KOPT-K1 (cell line): ENCODE measurements around the gene TSHZ2.

ENCODE experiments used
- H3K27ac ChIP-seq: fragments of 200-600 bp; sonication (generic); 2 replicates; pipeline ENCODE4 v1.5.1; 2016; ENCODE audit warnings: antibody characterized with exemption, mild to moderate bottlenecking, low read depth, low read length; ENCODE audit not compliant: poor library complexity, severe bottlenecking
- H3K36me3 ChIP-seq: fragments of 200-600 bp; sonication (generic); 2 replicates; pipeline ENCODE4 v1.5.1; 2017; ENCODE audit warnings: antibody characterized with exemption, mild to moderate bottlenecking, low read length, moderate library complexity; ENCODE audit not compliant: insufficient read depth
- H3K9me3 ChIP-seq: fragments of 200-600 bp; sonication (generic); 2 replicates; pipeline ENCODE4 v1.5.1; 2017; ENCODE audit warnings: antibody characterized with exemption, low read length, mild to moderate bottlenecking; ENCODE audit not compliant: insufficient read depth, poor library complexity, severe bottlenecking

The TSHZ2 gene

DNA sequence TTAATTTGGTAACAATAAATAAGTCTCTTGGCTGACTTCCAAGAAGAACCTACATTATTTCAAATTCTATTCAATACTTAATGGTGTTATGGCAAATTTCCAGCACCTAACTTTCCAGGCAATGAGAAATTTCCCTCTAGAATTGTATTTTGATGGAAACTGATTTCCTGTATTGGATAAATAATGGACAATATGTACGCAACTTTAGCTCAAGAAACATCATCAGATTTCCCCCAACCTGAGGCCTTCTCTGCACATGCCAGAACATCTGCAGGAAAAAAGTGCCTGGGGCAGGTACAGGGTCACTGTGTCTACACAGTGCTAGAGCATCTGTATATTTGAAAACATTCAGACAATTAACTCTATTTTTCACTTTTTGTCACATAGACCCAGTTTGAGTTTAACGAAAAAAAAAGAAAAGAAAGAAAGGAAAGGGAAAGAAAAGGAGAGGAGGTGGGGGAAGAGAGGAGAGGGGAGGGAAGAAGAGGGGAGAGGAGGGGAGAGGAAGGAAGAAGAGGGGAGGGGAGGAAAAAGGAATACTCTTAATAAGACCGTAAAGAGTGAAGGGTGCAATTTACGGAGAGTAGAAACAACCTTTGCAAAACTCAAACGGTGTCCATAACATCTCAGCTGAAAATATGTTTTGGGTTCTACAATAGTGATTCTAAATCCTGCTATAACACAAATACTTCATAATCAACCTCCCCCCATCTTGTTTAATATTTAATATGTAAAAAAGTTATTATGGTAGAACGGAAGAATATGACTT, 130.0 kb downstream of the TSHZ2 start:
- Histone ChIP-seq H3K36me3 (no peaks in the 10 kb centered on the region), H3K27ac (no peak overlapping the region)

DNA sequence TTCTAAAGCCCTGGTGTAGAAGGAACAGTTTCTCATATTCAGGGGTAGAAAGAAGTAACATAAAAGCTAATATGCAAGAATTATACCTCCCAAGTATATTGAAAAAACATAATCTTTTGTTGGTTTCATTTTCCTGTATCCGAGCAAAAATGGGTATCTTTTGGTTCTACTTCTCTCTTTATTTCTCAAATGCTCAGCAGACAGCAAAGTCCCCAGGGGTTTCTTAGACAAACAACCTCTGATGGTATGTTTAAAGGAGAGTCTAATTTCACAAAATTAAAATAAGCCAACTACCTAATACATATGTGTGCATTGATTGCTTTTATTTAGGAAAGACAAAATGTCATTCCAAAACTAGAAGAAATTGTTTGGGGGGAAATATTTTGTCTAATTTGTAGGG, 131.0 kb downstream of the TSHZ2 start:
- Histone ChIP-seq H3K9me3 (no peaks in the 10 kb centered on the region), H3K27ac (no peak overlapping the region), H3K36me3 (no peaks in the 10 kb centered on the region)

More for the DNA sequence above, 130.0 kb downstream of the TSHZ2 start:
- H3K9me3 ChIP-seq = no peaks in the 10 kb centered on the region

DNA sequence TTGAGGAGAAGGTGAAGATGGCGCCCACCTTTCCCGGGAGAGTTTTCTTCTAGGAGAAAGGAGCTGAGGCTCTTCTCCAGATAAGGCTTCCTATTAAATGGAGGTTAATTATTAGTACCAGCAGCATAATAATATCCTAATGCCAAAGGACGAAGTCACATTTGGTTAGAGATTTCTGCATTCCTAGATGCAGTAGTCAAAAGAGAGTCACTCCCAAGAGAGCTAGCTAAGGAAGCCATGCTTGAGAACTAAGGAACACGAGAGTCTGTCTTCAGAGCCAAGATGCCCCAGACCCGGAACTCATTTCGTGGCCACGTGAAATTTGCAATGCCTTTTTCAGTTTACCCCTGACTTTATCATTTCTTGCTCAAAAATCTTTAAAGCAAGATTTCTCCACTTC, 132.7 kb downstream of the TSHZ2 start:
- Histone ChIP-seq H3K27ac (no peak overlapping the region), H3K36me3 (no peaks in the 10 kb centered on the region), H3K9me3 (no peaks in the 10 kb centered on the region)

DNA sequence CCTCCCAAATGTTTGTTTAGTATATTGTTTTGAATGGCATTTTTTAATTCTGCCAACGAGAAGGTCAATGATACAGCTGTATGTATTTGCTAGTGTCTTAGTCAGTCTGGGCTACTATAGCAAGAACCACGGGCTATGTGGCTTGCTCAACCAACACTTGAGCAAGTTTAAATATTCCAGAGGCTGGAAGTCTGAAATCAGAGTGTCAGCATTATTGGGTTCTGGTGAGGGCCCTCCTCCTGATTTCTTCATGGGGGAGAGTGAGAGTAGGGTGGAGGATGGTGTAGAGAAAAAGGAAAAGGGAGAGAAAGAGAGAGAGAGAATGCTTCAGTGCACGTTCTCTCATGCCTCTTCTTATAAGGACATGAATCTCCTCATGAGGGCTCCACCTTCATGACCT, 144.6 kb downstream of the TSHZ2 start:
- no peaks in the 10 kb centered on the region for H3K36me3 ChIP-seq

DNA sequence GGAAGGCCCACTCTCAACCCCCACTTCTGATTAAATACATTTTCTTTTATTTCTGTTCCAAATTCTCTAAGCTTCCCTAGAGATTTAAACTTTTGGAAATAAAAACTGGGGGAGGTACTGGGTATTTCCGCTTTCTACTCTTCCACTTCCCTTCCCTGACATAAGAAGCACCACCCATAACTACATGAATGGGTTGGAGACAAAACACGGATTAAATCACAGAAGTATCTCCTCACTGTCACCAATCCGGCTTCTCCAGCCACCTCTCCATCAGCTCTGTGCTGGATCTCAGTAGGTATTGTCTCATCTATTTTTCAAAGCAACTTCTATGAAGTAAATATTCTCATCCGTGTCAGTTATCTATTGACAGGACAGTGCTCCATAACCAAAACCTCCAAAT, 150.7 kb downstream of the TSHZ2 start:
- H3K36me3 ChIP-seq = no peaks in the 10 kb centered on the region
- no peaks in the 10 kb centered on the region for H3K9me3 ChIP-seq
- H3K27ac ChIP-seq = no peak overlapping the region

More for the DNA sequence above, 144.6 kb downstream of the TSHZ2 start:
- no peaks in the 10 kb centered on the region for H3K9me3 ChIP-seq
- no peak overlapping the region for H3K27ac ChIP-seq

DNA sequence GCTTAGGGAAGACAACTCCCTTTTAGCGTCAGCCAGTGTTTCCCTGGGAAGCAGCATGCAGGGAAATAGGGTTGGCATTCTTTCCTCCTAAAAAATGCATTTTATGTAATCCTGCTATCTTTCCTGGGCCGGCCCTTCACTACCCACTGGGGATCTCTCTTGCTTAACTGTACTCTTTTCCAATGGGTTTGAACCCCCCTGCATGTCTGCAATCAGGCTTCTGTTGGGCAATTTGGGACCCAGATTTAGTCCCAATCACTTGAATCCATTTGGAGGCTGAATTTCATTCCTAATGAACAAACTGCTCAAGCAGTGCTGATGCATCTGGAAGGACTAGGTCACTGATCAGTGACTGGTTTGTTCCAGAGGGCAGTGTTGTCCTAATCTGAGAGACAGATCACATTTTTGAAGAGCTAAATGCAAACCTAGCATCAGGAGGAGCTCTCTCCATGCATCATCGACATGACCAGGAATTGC, 152.0 kb downstream of the TSHZ2 start:
- H3K27ac ChIP-seq = no peak overlapping the region
- no peaks in the 10 kb centered on the region for H3K36me3 ChIP-seq
- H3K9me3 ChIP-seq = no peaks in the 10 kb centered on the region

DNA sequence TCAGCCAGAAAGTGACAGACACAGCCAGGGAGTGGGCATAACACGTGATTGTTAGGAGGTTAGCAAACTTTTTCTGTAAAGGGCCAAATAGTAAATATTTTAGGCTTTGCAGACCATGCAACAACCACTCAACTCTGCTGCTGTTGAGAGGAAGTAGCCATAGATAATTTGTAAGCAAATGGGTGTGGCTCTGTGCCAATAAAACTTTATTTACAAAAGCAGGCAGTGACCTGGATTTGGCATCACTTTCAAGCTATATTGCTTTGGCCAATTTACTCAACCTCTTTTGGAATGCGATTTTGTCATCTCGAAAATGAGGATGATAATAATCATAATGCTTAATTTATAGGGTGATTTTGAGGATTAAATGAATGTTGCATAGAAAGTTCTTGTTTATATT, 152.6 kb downstream of the TSHZ2 start:
- no peaks in the 10 kb centered on the region for H3K36me3 ChIP-seq
- no peak overlapping the region for H3K27ac ChIP-seq
- no peaks in the 10 kb centered on the region for H3K9me3 ChIP-seq

DNA sequence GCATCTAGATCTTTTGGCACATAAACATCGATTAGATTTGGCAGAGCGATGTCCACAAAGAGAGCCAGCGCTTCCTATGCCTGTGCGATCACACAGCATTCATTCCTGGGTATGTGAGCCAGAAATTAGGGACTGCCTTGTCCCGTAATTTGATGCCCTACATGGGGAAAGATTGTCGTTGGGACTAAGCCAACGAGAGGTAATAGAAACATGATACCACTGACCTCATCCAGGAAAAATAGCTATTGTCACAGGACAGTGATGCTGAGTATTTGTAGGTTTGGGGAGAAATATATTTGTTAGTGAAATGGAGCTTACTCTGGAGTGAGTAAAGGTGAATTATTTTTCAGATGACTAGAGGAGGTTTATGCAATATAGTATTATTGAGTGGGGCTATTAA, 154.0 kb downstream of the TSHZ2 start:
- Histone ChIP-seq H3K36me3 (no peaks in the 10 kb centered on the region), H3K27ac (no peak overlapping the region), H3K9me3 (no peaks in the 10 kb centered on the region)

DNA sequence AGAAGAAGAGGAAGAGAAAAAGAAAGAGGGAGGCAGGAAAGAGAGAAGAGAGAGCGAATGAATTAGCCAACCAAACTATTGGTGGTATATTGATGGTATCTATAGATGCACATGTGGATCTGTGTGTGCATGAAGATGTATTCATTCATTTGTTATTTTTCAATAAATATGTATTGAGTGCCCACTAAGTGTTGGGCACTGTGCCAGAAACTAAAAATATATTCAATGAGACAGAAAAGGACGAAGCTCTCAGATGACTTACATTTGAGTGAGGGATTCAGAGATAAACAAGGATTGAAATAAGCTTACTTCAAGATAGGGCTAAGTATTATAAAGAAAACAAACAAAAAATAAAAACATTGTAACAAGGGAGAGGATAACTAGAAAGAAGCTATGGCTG, 154.9 kb downstream of the TSHZ2 start:
- H3K9me3 ChIP-seq = no peaks in the 10 kb centered on the region
- H3K27ac ChIP-seq = no peak overlapping the region
- H3K36me3 ChIP-seq = no peaks in the 10 kb centered on the region

DNA sequence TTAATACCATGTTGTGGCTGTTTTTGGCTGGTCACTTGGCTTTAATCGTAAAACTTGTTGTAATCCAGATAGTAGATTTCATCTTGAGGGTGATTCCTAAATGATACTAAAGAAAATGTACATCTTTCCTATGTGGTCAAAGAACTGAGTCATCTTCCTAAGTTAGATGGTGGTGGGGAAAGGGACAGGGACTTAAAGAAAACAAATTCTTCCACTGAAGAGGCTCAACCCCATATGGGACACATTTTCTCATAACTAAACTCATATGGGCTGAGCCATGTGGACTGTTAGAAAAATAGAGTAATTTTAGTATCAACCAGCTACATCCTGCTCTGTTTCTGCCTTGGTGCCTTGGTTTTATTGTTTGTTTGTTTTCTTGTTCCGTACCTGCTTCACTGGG, 155.8 kb downstream of the TSHZ2 start:
- Histone ChIP-seq H3K27ac (no peak overlapping the region), H3K9me3 (no peaks in the 10 kb centered on the region), H3K36me3 (no peaks in the 10 kb centered on the region)

DNA sequence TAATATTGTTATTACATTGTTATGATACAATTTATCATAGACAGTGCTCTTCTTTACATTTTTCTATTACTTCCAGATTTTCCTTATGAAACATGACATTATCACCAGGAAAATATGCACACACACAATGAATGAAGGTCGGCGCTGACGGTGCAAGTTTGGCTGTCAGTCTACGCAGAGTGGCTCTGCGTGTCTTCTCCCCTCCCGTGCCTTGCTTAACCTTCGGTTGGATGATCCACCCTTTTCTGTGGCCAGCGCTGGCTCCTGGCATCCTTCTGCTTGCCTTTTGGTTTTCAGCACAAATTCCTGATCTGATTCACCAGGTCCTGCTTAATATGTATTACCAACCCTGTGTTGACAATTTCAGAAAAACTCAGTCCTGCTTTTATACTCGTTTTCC, 157.4 kb downstream of the TSHZ2 start:
- no peak overlapping the region for H3K27ac ChIP-seq

DNA sequence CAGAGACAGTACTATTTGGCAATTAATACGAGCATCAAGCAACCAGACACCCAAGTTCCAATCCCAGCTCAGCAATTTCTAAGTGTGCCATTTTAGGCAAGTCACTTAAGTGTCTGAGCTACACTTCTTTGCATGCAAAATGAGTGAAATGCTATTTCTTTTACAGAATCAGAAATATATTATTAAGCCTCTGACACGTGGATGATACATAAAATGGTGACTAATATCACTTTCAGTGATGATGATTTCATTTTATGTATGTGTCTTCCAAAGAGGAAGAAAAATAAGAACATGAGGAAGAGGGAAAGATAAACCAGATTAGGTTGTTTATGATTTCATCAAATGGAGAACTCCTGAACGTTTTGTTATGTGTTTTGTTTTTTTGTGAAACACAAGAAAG, 158.6 kb downstream of the TSHZ2 start:
- no peaks in the 10 kb centered on the region for H3K36me3 ChIP-seq
- no peak overlapping the region for H3K27ac ChIP-seq
- no peaks in the 10 kb centered on the region for H3K9me3 ChIP-seq

More for the DNA sequence above, 157.4 kb downstream of the TSHZ2 start:
- H3K36me3 ChIP-seq = no peaks in the 10 kb centered on the region
- no peaks in the 10 kb centered on the region for H3K9me3 ChIP-seq

DNA sequence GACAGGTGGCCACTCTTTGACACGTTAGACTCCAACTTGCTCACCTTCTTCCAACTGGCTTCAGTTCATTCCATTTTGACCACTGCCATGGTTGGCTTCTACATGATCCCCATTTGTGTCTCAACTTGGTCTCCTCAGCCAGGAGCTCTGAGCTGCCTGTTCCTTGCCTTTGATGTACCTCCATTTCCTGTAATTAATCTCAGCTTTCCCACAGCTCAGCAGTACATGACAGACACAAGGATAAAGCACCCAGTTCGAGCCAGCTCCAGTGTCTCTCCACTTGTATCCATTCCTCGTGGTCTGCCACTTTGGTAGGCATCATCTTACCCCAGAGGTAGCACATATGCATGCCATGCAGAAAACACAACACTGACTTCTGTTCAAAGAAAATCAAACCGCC, 161.0 kb downstream of the TSHZ2 start:
- H3K36me3 ChIP-seq = no peaks in the 10 kb centered on the region

DNA sequence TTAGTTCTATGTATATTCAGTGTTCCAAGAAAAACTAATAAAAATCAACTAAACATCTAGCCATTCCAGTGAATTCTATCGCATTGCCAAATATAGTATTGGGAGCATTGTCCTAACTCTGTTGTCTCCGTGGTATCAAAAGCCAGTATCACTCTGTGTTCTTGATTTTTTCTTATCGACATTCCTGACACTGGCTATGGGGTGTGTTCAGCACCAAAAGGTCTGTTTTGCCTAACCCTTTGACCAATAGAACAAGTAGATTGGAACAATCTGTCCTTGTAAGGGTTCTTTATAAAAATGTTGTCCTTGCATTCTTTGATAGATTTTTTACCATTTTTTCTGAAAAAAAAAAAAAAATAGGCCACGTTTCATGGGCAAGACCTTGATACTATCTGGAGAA, 161.5 kb downstream of the TSHZ2 start:
- no peaks in the 10 kb centered on the region for H3K9me3 ChIP-seq
- H3K36me3 ChIP-seq = no peaks in the 10 kb centered on the region
- H3K27ac ChIP-seq = no peak overlapping the region

More for the DNA sequence above, 161.0 kb downstream of the TSHZ2 start:
- Histone ChIP-seq H3K27ac (no peak overlapping the region), H3K9me3 (no peaks in the 10 kb centered on the region)

DNA sequence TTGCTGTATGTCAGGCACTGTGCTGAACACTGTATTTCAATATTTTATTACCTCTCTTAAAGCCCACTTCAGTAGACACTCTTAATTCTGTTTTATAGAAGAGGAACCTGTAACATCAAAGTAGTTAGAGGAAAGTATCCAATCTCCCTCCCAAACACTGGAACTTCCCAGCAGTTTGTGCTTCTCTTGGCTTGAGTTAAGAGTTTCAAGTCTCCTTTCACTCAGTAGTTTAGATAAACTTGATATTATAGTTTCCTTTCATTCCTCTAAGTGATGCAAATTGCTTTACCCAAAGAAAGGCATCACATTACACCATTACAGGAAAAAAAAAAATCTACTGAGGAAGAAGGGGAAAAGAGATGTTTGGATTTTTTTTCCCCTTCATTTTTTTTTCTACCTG, 164.3 kb downstream of the TSHZ2 start:
- no peak overlapping the region for H3K27ac ChIP-seq

More for the DNA sequence above, 164.3 kb downstream of the TSHZ2 start:
- Histone ChIP-seq H3K36me3 (no peaks in the 10 kb centered on the region), H3K9me3 (no peaks in the 10 kb centered on the region)
